ENCODE results near the gene AGMO. TPM values are rescaled to one million over a fixed set of nuclear protein-coding genes. Genes with fewer than 3 reads are reported as not detected.
"Not testable (repeated sequence)": the region's sequence is repeated elsewhere in the genome, so short reads cannot be mapped to it uniquely, and the experiment has no call there.

Gene AGMO
- polyA plus RNA-seq, 3 donors: not detected

DNA sequence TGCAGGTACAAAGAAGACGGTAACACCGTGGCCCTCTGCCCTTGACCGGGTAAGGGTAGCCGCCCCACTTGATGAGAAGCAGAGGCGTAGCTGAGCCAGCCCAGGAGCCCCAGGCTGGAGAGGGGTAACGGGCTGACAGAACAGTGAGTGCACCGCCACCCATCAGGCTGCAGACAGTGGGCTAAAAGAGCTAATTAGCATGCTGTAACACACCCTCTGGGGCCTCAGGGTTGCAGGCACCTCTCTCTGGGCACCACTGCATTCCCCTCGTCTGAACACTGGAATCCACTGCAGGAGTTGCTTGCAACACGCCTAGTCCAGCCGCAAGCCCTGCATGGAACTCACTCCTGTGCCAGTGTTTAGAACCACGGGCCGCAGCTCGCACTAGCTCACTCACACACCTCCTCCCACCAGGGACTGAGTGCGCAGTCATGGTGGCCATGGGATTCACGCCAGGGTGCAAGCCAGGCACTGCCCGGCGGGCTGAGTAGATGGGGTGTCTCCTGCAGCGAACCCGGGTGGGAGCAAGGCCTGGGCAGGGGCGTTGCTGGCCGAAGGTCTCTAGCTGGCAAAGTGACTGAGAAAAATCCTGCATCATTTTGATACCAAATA is 36.1 kb downstream of the AGMO start:
- WGBS (ENCODE audit: insufficient coverage): 94% methylated on average over 19 of the region's 21 CpGs
- Histone ChIP-seq H4K20me1 (ENCODE audit: insufficient read depth, low read length) (no peaks in the 10 kb centered on the region), H3K9ac (ENCODE audit: insufficient read depth, low read length, poor library complexity, severe bottlenecking) (no peak overlapping the region), H2AFZ (ENCODE audit: insufficient read depth, low read depth, low read length, poor library complexity, severe bottlenecking) (no peak overlapping the region), H3K27ac (ENCODE audit: low read depth in 1 of 2, low read length in 2 of 2) (no peak overlapping the region), H3K4me3 (replicated peaks in 1 of 3; ENCODE audit: low read depth in 2 of 3, low read length in 3 of 3) (no peak overlapping the region), H3K79me2 (ENCODE audit: insufficient read depth, low read length) (no peaks in the 10 kb centered on the region), H3K36me3 (replicated peaks in 1 of 2; ENCODE audit: control insufficient read depth in 1 of 2, insufficient read depth in 2 of 2, low read length in 2 of 2) (no peaks in the 10 kb centered on the region), H3K27me3 (ENCODE audit: control insufficient read depth in 2 of 2, insufficient read depth in 2 of 2, low read length in 2 of 2) (no peaks in the 10 kb centered on the region), H3K9me3 (replicated peaks in 1 of 2; ENCODE audit: control insufficient read depth in 1 of 2, insufficient read depth in 1 of 2, low read length in 2 of 2) (peaks cover 0 to 10% of the 10 kb centered on the region in 2 donors), H3K4me2 (replicated peaks; ENCODE audit: extremely low read depth, low read length, poor library complexity, severe bottlenecking) (no peak overlapping the region), H3K4me1 (ENCODE audit: control insufficient read depth in 1 of 2, insufficient read depth in 2 of 2, low read length in 2 of 2) (no peaks in the 10 kb centered on the region)
- Mint-ChIP-seq H3K9me3 (peaks cover 6 to 8% (median 6%) of the 10 kb centered on the region in 7 donors), H3K27me3 (ENCODE audit: low read depth in 3 of 3) (peaks cover 0 to 4% (median 0%) of the 10 kb centered on the region in 3 donors), H3K27ac (no peak overlapping the region), H3K4me3 (no peak overlapping the region), H3K36me3 (no peaks in the 10 kb centered on the region), H3K4me1 (no peaks in the 10 kb centered on the region)
- no peak for TF ChIP-seq CTCF (IDR thresholded peaks at IDR 0.05)
- no peak for DNase-seq
- intact Hi-C loops (cut with micrococcal nuclease): no loop called here

- no peaks in the 10 kb centered on the region for H4K20me1 ChIP-seq (ENCODE audit: insufficient read depth, low read length)
- H3K4me1 ChIP-seq (ENCODE audit: control insufficient read depth in 1 of 2, insufficient read depth in 2 of 2, low read length in 2 of 2): no peaks in the 10 kb centered on the region
- peaks cover 8 to 16% (median 12%) of the 10 kb centered on the region in 7 donors for H3K9me3 Mint-ChIP-seq
- no peak overlapping the region for H3K4me2 ChIP-seq (replicated peaks; ENCODE audit: extremely low read depth, low read length, poor library complexity, severe bottlenecking)
- no peak overlapping the region for H2AFZ ChIP-seq (ENCODE audit: insufficient read depth, low read depth, low read length, poor library complexity, severe bottlenecking)
- H3K27me3 ChIP-seq (ENCODE audit: control insufficient read depth in 2 of 2, insufficient read depth in 2 of 2, low read length in 2 of 2): no peaks in the 10 kb centered on the region
- peaks cover 0 to 10% of the 10 kb centered on the region in 2 donors for H3K9me3 ChIP-seq (replicated peaks in 1 of 2; ENCODE audit: control insufficient read depth in 1 of 2, insufficient read depth in 1 of 2, low read length in 2 of 2)
- DNase-seq: no peak
- H3K27me3 Mint-ChIP-seq (ENCODE audit: low read depth in 3 of 3): peaks cover 0 to 4% (median 0%) of the 10 kb centered on the region in 3 donors
- no peak overlapping the region for H3K4me3 Mint-ChIP-seq
- no peak overlapping the region for H3K27ac Mint-ChIP-seq
- WGBS (ENCODE audit: insufficient coverage): no CpG with 5 or more reads among the region's 1 CpG
- no peaks in the 10 kb centered on the region for H3K79me2 ChIP-seq (ENCODE audit: insufficient read depth, low read length)
- no peaks in the 10 kb centered on the region for H3K4me1 Mint-ChIP-seq
- H3K27ac ChIP-seq (ENCODE audit: low read depth in 1 of 2, low read length in 2 of 2): no peak overlapping the region
- intact Hi-C loops (cut with micrococcal nuclease): no loop called here
- no peaks in the 10 kb centered on the region for H3K36me3 ChIP-seq (replicated peaks in 1 of 2; ENCODE audit: control insufficient read depth in 1 of 2, insufficient read depth in 2 of 2, low read length in 2 of 2)
- H3K4me3 ChIP-seq (replicated peaks in 1 of 3; ENCODE audit: low read depth in 2 of 3, low read length in 3 of 3): no peak overlapping the region
- H3K9ac ChIP-seq (ENCODE audit: insufficient read depth, low read length, poor library complexity, severe bottlenecking): no peak overlapping the region
- H3K36me3 Mint-ChIP-seq: no peaks in the 10 kb centered on the region
- TF ChIP-seq CTCF (IDR thresholded peaks at IDR 0.05): no peak
These were observed 37.7 kb downstream of the AGMO start for GRCh38 chr7:15524077-15524476.

- H3K4me2 ChIP-seq (replicated peaks; ENCODE audit: extremely low read depth, low read length, poor library complexity, severe bottlenecking); H3K9ac ChIP-seq (ENCODE audit: insufficient read depth, low read length, poor library complexity, severe bottlenecking); H2AFZ ChIP-seq (ENCODE audit: insufficient read depth, low read depth, low read length, poor library complexity, severe bottlenecking); H3K27ac ChIP-seq (ENCODE audit: low read depth in 1 of 2, low read length in 2 of 2); H3K4me1 Mint-ChIP-seq; H3K27me3 Mint-ChIP-seq (ENCODE audit: low read depth in 3 of 3); H3K4me1 ChIP-seq (ENCODE audit: control insufficient read depth in 1 of 2, insufficient read depth in 2 of 2, low read length in 2 of 2); H4K20me1 ChIP-seq (ENCODE audit: insufficient read depth, low read length); H3K27me3 ChIP-seq (ENCODE audit: control insufficient read depth in 2 of 2, insufficient read depth in 2 of 2, low read length in 2 of 2); H3K36me3 Mint-ChIP-seq; H3K4me3 Mint-ChIP-seq; DNase-seq; H3K79me2 ChIP-seq (ENCODE audit: insufficient read depth, low read length); H3K36me3 ChIP-seq (replicated peaks in 1 of 2; ENCODE audit: control insufficient read depth in 1 of 2, insufficient read depth in 2 of 2, low read length in 2 of 2); intact Hi-C loops (cut with micrococcal nuclease); H3K4me3 ChIP-seq (replicated peaks in 1 of 3; ENCODE audit: low read depth in 2 of 3, low read length in 3 of 3); H3K27ac Mint-ChIP-seq: not testable (repeated sequence)
- 96% methylated on average over 3 of the region's 7 CpGs for WGBS (ENCODE audit: insufficient coverage)
- peaks cover 5 to 12% of the 10 kb centered on the region in 2 donors for H3K9me3 ChIP-seq (replicated peaks in 1 of 2; ENCODE audit: control insufficient read depth in 1 of 2, insufficient read depth in 1 of 2, low read length in 2 of 2)
- peaks cover 5 to 17% (median 15%) of the 10 kb centered on the region in 7 donors for H3K9me3 Mint-ChIP-seq
These were observed 44.0 kb downstream of the AGMO start for GRCh38 chr7:15517865-15518264.
